Kidney (tissue), 14 donors: Measurements from ENCODE around the gene GYPC. TPM values are rescaled to one million over a fixed set of nuclear protein-coding genes. Genes with fewer than 3 reads are reported as not detected.

ENCODE experiments used
- DNase-seq, 5 donors: peaks; one replicate each; pipeline ENCODE4 v3.0.0-alpha.2; 2013 to 2020
- FAIRE-seq: peaks from 2 replicates; lab custom pipeline; 2012; peaks lifted over from hg19 to GRCh38; lab: Jason Lieb, UNC
- H3K27ac ChIP-seq, 2 donors: one replicate each; pipeline ENCODE4 v1.7.0; 2013; ENCODE audit warnings: low read depth in 2 of 2, low read length in 2 of 2, inconsistent platforms in 1 of 2
- H3K27me3 ChIP-seq: one replicate; pipeline ENCODE4 v1.7.1; 2013; ENCODE audit warnings: low read length, inconsistent platforms; ENCODE audit not compliant: control insufficient read depth, insufficient read depth
- H3K36me3 ChIP-seq, 3 donors: one replicate each; pipeline versions ENCODE4 v1.7.0 to v1.7.1; 2013; ENCODE audit warnings: low read length in 3 of 3, control low read depth in 1 of 3, inconsistent platforms in 1 of 3; ENCODE audit not compliant: insufficient read depth in 3 of 3, control insufficient read depth in 2 of 3
- H3K4me1 ChIP-seq, 3 donors: one replicate each; pipeline versions ENCODE4 v1.7.0 to v1.7.1; 2013; ENCODE audit warnings: low read length in 3 of 3, inconsistent platforms in 1 of 3, low read depth in 1 of 3; ENCODE audit not compliant: control insufficient read depth in 2 of 3, insufficient read depth in 2 of 3
- H3K4me3 ChIP-seq, 3 donors: one replicate each; pipeline versions ENCODE4 v1.7.0 to v1.8.1; 2013; ENCODE audit warnings: low read length in 3 of 3, control low read depth in 1 of 3, inconsistent platforms in 1 of 3
- H3K9ac ChIP-seq, 3 donors: one replicate each; pipeline versions ENCODE4 v1.7.0 to v1.7.1; 2013; ENCODE audit warnings: low read length in 3 of 3, control low read depth in 1 of 3, inconsistent platforms in 1 of 3
- H3K9me3 ChIP-seq, 3 donors: one replicate each; pipeline versions ENCODE4 v1.7.0 to v1.7.1; 2013; ENCODE audit warnings: low read length in 3 of 3, control low read depth in 1 of 3, inconsistent platforms in 1 of 3; ENCODE audit not compliant: control insufficient read depth in 2 of 3, insufficient read depth in 1 of 3
- CTCF ChIP-seq: IDR thresholded peaks from 3 replicates; pipeline ENCODE4 v1.5.1; 2012; ENCODE audit warnings: mild to moderate bottlenecking, moderate library complexity, borderline replicate concordance; ENCODE audit not compliant: insufficient read depth; ENCODE audit errors: extremely low read depth
- intact Hi-C: fragments of 100-400 bp; cut with DNase I; formaldehyde crosslinking; loops from one replicate; pipeline ENCODE4 v1.11.1; 2022
- polyA plus RNA-seq: library from polyadenylated mRNA; stranded (reverse); fragments of 350-450 nt; fragmentation: Illumina TruSeq; extraction: RNeasy Lipid Tissue Mini Kit (QIAGEN cat#74804); gene quantifications from one replicate; pipeline ENCODE4 v1.2.3, GENCODE V29; 2014; ENCODE audit warnings: low read depth, low replicate concordance; ENCODE audit not compliant: insufficient read depth
- total RNA-seq: library from RNA; stranded (reverse); fragmentation: NEBNext Ultra II Directional; extraction: Animal tissue kit (Norgen Biotek cat#: 25700); gene quantifications from one replicate; pipeline ENCODE4 v1.2.1, GENCODE V29; 2021
- donor health status: control.
- donor health status: control.
- donor health status: control.
- donor health status: control.
- donor health status: control.
- donor health status: DM: yes; HTN: yes; CAD: no.
- donor health status: Normal renal cell carcinoma (clear cell type).

The GYPC gene
- total and polyA plus RNA-seq, 2 donors from 2014 or later, result 51.1 to 61.9 TPM

- Histone ChIP-seq H3K4me1 (peaks cover 0 to 15% (median 11%) of the 10 kb centered on the region in 3 donors), H3K27ac (peak overlapping the region; percentile 63 to 67), H3K36me3 (no peaks in the 10 kb centered on the region), H3K4me3 (no peak overlapping the region), H3K9ac (no peak overlapping the region), H3K9me3 (no peaks in the 10 kb centered on the region), H3K27me3 (no peaks in the 10 kb centered on the region)
- FAIRE-seq (no peak), DNase-seq (no peak)
- TF ChIP-seq CTCF, result no peak
- intact Hi-C loops, result no loop called here
Measured at GRCh38 chr2:126669772-126670171, 13.8 kb downstream of the GYPC start.

GRCh38 chr2:126671488-126671887 lies 15.5 kb downstream of the GYPC start:
- intact Hi-C loops, result no loop called here
- H3K9ac ChIP-seq, result no peak overlapping the region
- no peak for TF ChIP-seq CTCF
- H3K4me1 ChIP-seq, result peaks cover 0 to 8% (median 5%) of the 10 kb centered on the region in 3 donors
- no peak overlapping the region for H3K27ac ChIP-seq
- no peaks in the 10 kb centered on the region for H3K36me3 ChIP-seq
- no peak overlapping the region for H3K4me3 ChIP-seq
- peaks cover 0 to 6% (median 2%) of the 10 kb centered on the region in 3 donors for H3K9me3 ChIP-seq
- no peaks in the 10 kb centered on the region for H3K27me3 ChIP-seq
- DNase-seq (no peak), FAIRE-seq (no peak)

GRCh38 chr2:126672980-126673605 lies 17.1 kb downstream of the GYPC start:
- Histone ChIP-seq H3K27me3 (no peaks in the 10 kb centered on the region), H3K36me3 (no peaks in the 10 kb centered on the region), H3K27ac (no peak overlapping the region), H3K9me3 (peaks cover 2 to 6% (median 2%) of the 10 kb centered on the region in 3 donors), H3K9ac (no peak overlapping the region), H3K4me3 (no peak overlapping the region), H3K4me1 (peaks cover 0 to 5% (median 4%) of the 10 kb centered on the region in 3 donors)
- TF ChIP-seq CTCF, result no peak
- DNase-seq, result no peak
- intact Hi-C loops, result no loop called here
- no peak for FAIRE-seq
